ENCODE measurements around the gene IMPG1.

DNA sequence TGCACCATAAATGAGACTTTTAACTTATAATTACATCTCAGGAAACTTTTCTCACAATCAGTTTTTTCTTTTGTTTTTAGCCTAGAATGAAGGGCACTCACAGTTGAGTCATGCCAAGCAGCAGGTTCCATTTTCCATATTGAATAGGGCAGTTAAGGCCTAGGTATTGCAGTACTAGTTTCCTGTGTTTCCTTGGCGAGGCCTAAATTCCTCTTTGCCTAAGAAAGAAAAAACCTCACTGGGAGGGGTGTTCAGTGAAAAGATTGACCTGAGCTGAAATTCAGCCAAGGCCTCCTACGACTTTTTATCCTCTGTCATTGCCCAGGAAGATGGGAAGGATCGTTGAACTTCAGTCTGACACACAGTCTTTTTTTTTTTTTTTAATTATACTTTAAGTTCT, 85.5 kb downstream of the IMPG1 start:
- TF ChIP-seq, protein P1, sequence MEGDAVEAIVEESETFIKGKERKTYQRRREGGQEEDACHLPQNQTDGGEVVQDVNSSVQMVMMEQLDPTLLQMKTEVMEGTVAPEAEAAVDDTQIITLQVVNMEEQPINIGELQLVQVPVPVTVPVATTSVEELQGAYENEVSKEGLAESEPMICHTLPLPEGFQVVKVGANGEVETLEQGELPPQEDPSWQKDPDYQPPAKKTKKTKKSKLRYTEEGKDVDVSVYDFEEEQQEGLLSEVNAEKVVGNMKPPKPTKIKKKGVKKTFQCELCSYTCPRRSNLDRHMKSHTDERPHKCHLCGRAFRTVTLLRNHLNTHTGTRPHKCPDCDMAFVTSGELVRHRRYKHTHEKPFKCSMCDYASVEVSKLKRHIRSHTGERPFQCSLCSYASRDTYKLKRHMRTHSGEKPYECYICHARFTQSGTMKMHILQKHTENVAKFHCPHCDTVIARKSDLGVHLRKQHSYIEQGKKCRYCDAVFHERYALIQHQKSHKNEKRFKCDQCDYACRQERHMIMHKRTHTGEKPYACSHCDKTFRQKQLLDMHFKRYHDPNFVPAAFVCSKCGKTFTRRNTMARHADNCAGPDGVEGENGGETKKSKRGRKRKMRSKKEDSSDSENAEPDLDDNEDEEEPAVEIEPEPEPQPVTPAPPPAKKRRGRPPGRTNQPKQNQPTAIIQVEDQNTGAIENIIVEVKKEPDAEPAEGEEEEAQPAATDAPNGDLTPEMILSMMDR (IDR thresholded peaks at IDR 0.05), result no peak
- TF ChIP-seq EZH2 (IDR thresholded peaks at IDR 0.05) (no peak), EZH2phosphoT487 (IDR thresholded peaks at IDR 0.05) (no peak)
